GM06990 (cell line): ENCODE measurements around the gene SUGCT.

ENCODE experiments used
- DNase-seq: peaks from one replicate; pipeline ENCODE4 v3.0.0-alpha.2; 2011; ENCODE audit not compliant: insufficient read length; ENCODE audit errors: extremely low read depth
- H3K27me3 ChIP-seq: replicated peaks from 2 replicates; pipeline ENCODE4 v1.6.0; 2011; ENCODE audit warnings: low read length; ENCODE audit not compliant: control insufficient read depth, insufficient read depth
- H3K36me3 ChIP-seq: 2 replicates; pipeline ENCODE4 v1.5.1; 2011; ENCODE audit warnings: low read length; ENCODE audit not compliant: control insufficient read depth, insufficient read depth
- H3K4me3 ChIP-seq: replicated peaks from 2 replicates; pipeline ENCODE4 v1.5.1; 2011; ENCODE audit warnings: low read depth, mild to moderate bottlenecking, control low read depth, low read length
- TF ChIP-seq, protein P1 (sequence below): IDR thresholded peaks from 2 replicates; pipeline ENCODE4 v1.5.1; 2011; ENCODE audit warnings: low read length, control low read depth, mild to moderate bottlenecking, inconsistent platforms; ENCODE audit not compliant: insufficient read depth, poor library complexity, severe bottlenecking

The SUGCT gene

GRCh38 chr7:40800771-40801170 is 666.0 kb downstream of the SUGCT start:
- no peak overlapping the region for H3K4me3 ChIP-seq
- DNase-seq, result no peak
- no peaks in the 10 kb centered on the region for H3K36me3 ChIP-seq
- TF ChIP-seq, protein P1, sequence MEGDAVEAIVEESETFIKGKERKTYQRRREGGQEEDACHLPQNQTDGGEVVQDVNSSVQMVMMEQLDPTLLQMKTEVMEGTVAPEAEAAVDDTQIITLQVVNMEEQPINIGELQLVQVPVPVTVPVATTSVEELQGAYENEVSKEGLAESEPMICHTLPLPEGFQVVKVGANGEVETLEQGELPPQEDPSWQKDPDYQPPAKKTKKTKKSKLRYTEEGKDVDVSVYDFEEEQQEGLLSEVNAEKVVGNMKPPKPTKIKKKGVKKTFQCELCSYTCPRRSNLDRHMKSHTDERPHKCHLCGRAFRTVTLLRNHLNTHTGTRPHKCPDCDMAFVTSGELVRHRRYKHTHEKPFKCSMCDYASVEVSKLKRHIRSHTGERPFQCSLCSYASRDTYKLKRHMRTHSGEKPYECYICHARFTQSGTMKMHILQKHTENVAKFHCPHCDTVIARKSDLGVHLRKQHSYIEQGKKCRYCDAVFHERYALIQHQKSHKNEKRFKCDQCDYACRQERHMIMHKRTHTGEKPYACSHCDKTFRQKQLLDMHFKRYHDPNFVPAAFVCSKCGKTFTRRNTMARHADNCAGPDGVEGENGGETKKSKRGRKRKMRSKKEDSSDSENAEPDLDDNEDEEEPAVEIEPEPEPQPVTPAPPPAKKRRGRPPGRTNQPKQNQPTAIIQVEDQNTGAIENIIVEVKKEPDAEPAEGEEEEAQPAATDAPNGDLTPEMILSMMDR, result no peak
- H3K27me3 ChIP-seq, result no peaks in the 10 kb centered on the region

DNA sequence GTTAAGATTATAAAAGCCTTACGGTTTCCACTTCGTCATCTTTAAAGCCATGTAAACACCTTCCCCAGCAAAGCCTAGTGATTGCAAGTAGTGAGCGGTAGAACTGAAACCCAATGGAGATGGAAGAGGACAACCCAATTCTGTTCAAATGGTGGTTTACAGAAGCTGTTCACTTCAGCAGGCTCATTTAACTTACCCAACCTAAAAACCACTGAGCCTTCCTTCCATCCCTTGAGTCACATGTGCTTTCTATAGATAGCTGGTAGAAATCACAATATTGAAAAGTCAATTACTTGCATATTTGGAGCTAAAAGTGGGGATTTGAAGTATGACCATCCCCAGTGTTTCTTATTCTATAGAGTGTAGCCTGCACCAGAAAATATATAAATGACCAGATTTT is 667.7 kb downstream of the SUGCT start:
- no peaks in the 10 kb centered on the region for H3K36me3 ChIP-seq
- TF ChIP-seq, protein P1, result no peak
- DNase-seq, result no peak
- H3K4me3 ChIP-seq, result no peak overlapping the region
- no peaks in the 10 kb centered on the region for H3K27me3 ChIP-seq

GRCh38 chr7:40804477-40805215 is 669.8 kb downstream of the SUGCT start:
- Histone ChIP-seq H3K27me3 (no peaks in the 10 kb centered on the region), H3K36me3 (no peaks in the 10 kb centered on the region), H3K4me3 (no peak overlapping the region)
- TF ChIP-seq, protein P1, result no peak
- DNase-seq, result no peak

DNA sequence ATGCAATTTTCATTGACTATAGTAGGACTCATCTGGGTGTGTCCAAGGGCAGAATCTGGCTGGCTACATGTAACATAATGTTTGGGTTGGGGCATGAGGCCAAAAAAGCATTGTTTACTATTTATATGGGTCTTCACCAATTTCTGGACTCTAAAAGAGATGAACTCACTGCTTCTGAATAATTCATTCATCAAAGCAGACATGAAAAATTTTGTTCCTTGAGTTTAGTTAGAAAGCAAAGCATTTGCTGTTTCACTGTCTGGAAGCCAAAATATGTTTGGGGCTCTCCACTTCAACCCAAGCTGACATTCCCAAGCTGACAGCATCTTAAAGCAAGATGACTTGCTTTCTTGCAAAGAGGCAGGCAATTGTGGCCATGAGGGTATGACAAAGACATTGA is 670.6 kb downstream of the SUGCT start:
- Histone ChIP-seq H3K4me3 (no peak overlapping the region), H3K36me3 (no peaks in the 10 kb centered on the region), H3K27me3 (no peaks in the 10 kb centered on the region)
- no peak for DNase-seq
- TF ChIP-seq, protein P1, result no peak

- Histone ChIP-seq H3K36me3 (no peaks in the 10 kb centered on the region), H3K27me3 (no peaks in the 10 kb centered on the region), H3K4me3 (no peak overlapping the region)
- DNase-seq, result no peak
- TF ChIP-seq, protein P1, result no peak
Measured at GRCh38 chr7:40808378-40808942, 673.7 kb downstream of the SUGCT start.
